NCI-H510A treated with DMSO at 0.1 percent for 48 hours (cell line): ENCODE data around the gene NTNG2.
A peak's percentile ranks its signal among the peaks of the same experiment; 100 is the strongest.

ENCODE experiments used
- DNase-seq: peaks from one replicate; lab custom pipeline; 2025; lab: John Stamatoyannopoulos, UW

Gene NTNG2

DNA sequence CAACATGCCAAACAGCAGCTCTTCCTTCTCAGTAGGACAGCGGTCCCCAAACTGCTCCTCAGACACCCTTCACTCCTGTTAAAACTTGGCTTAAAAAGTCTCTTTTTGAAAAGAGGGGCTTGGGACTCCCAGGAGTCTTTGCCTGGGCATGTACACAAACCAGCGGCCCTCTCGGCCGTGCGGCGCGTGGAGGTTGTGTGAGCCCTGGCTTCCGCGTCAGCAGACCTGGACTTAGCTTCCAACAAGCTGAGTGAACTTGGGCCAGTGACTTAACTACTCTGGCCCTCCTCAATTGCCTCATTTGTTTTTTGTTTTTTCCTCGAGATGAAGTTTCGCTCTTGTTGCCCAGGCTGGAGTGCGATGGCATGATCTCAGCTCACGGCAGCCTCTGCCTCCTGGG lies 15.3 kb upstream of the NTNG2 start:
- no peak for DNase-seq

DNA sequence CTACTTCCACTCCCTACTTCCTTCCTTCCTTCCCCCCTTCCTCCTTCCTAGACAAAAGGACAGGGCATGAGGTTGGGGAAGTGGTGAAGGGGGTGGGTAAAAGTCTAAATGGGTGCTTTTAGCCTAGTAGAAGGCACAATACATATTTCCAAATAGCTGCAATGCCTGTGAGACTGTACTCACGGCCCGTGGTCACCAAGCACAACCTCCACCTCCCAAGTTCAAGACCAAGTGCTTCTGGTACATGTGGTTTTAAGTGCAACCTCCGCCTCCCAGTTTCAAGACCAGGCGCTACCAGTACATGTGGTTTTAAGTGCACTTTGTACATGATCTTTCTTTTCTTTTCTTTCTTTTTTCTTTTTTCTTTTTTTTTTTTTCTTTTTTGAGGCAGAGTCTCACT lies 14.5 kb upstream of the NTNG2 start:
- no peak for DNase-seq

DNA sequence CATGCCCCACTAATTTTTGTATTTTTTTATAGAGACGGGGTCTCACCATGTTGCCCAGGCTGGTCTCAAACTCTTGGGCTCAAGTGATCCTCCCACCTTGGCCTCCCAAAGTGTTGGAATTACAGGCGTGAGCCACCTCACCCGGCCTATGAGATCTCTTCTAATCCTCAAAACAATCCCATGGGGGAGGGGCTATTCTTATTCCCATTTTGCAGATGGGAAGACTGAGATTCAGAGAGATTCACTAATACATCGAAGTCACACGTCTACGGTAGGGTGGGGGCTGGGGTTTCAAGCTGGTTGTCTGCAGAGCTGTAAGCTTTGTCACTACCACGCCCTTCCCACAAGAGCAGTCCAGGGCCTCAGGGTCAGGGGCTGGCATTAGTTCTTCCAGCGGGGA lies 14.0 kb upstream of the NTNG2 start:
- DNase-seq: no peak

DNA sequence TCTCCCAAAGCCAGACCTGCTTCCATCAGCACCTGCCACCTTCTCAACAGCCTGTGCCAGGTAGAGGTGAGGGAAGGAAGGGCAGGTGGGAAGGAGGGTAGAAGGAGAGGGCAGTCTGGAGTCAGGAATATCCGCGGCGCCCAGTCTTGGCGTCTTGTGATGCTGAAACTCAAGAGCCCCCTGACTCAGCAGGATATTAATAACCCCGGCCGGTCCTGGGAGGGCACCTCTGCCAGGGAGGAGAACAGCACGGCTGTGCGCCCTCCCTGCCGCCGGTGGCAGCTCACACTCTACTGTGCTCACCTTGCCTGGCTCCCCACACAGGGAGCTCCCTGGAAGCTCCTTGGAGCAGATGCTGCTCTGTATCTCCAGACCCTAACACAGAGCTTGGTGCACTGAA lies 11.6 kb upstream of the NTNG2 start:
- no peak for DNase-seq

DNA sequence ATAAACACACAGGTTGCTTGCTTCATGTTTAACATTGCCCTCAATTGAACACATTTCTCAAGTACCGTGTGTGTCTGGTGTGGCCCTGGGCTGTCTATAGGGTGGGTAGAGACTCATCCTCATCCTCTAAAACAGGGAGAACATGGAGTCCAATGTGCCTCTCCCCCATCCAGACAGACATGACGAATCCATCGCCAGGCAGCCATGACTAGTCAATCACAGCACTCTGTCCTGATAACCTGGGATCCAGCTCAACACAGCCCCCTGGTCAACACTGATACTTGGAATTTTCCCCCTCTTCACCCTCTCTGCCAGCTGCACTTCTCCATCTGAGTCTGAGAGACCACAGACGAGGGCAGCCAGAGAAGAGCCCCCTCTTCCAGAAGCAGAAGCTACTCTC lies 10.7 kb upstream of the NTNG2 start:
- DNase-seq: no peak

DNA sequence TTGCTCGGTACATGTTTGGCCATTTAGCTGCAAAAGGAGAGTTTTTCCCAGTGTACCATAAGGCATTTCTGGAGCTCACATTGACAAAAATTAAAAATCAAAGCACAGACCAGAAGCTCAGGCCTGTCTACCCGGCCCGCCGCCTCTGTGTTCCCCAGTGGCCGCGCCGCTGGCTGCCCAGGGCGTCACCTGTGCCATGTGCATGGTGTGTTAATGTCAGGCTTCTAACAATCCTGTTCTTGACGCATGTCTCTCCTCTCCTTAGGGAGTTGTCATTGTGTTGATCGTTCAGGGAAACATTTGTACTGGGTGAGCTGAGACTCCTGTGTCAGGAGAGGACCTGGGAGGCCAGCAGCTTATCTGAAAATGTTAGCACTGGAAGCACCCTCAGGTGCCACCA lies 9.6 kb upstream of the NTNG2 start:
- DNase-seq: no peak

DNA sequence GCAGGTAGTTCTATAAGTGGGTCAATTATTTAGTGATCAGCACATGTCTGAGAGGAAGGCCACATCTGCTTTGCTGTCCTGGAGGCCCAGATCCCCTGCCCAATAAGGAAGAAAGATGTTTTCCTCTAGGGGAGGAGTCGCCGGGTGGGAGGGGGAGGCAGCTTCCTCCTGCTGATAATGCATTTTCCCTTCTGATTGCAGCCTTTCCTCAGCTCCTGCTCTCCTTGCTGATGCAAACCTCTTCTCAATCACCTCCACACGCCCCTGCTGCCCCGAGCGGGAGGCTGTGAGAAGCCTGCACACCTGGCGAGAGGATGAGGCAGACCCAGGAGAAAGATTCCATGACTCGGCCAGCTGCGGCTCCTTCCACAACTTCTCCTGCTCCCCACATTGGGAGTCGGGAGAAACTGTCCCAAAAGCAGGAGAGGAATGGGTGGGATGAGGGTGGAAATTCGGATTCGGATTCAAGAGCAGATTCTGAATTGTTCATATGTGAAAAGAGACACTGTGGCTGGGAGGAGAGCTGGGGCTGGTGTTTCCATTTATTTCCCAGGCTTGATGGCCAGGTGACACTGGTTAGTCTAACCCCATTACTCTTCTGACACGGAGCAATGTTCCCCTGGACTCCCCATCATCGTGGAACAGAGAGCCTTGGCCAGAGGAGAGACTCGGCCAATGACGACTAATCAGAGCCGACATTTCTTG lies 6.8 kb upstream of the NTNG2 start:
- no peak for DNase-seq

DNA sequence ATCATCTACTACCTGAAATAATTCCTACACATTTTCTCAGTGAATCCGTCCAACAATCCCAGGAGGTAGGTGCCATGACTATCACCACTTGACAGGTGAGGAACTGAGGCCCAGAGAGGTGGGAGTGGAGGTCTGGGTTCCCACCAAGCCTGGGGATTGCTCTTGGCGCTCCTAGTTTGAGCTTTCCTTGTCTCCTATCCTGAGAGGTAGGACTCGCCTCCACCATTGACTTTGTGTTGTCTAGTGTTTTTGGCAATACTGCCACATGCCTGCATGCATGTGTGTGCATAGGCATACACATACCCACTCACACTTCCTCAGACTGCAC lies 6.3 kb upstream of the NTNG2 start:
- no peak for DNase-seq

DNA sequence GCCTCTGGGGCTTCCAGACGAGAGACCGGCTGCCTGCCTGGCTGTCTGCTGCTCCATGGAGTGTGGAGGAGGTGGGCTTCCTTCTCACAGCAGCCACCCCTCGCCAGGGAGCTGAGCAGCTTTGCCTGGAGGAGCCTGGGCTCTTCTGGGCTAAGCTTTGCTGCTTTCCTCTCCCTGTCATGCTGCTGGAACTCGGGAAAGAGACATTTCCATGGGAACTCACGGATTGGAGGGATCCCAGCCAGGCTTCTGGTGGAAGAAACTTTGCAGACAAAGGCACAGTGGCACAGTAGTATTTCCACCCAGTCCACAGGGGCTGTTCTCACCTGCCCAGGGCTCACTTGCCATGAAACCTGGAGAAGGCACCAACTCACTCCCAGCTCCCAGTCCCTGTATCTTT lies 5.6 kb upstream of the NTNG2 start:
- DNase-seq: no peak

DNA sequence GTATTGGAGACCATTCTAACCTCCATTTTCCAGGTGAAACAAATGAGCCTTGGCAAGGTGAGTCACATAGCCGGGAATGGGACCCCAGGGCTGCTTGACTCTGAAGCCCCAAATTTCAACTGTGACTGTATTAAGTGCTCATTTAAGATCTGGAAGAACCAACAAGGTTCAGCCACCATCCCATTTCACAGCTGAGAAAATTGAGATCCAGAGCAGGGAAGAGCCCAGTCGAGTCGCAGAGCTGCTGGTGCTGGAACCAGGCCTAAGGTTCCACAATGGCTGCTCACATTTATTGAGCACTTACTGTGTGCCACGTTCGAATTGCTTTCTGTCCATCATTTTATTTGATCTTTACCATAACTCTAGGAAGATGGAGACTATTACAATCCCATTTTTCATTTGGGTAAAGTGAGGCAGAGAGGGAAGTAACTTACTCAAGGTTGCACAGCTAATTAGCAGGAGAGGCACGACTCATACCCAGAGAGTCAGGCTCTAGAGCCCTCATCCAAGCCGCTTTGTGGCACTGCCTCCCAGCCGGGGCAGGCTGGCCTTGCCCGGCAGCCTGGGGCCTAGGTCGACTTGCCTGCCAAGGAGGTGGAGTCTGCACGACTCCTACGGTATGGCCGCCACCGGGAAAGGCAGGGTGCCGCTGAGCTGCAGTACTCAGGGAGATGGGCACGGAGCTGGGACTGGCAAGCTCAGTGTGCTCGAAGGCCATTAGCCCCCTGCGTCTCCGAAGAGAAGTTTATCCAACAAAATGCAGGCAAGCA lies 4.3 kb upstream of the NTNG2 start:
- no peak for DNase-seq

DNA sequence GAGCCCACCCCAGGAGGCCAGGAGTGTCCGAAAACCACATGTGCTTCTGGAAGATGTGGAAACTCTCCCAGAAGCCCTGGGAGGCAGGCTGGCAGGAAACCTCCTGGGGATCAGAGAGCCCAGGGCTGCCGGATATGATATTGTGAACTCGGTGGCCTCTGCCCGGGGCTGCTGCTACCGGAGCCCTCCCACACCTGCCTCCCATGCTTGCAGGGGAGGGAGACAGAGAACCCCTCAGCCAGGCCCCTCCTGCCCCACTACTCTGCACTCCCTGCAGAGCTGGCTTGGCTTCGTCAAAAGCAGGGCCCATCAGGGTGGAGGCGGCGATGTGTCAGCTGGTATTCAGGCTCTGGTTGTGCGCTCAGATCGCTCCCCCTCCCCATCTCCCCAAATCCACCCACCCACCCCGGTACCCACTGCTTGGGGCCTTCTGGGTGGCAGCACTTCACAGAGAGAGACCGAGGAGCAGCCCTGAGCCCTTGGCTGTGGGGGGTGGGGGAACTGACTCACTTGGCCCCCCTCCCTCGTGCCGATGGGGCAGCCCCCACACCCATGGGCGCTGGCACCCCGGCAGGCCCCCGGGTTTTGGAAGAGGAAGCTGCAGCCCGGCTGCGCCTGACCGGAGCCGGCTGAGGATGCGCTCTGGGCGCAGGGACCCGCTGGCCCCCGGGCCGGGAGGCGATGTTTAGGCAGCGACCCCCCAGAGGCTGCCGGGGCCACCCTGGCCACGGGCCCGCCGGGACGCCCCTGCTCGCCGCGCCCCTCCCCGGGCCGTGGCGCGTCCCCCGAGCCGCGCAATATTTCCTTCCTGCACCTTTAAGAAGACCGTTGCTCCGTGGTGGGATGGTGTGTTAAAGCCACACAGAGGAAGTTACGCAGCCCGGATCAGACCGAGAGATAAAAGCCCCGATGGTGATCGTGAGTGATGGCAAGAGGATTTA lies 786 bp upstream of the NTNG2 start:
- DNase-seq: peak; percentile 57

DNA sequence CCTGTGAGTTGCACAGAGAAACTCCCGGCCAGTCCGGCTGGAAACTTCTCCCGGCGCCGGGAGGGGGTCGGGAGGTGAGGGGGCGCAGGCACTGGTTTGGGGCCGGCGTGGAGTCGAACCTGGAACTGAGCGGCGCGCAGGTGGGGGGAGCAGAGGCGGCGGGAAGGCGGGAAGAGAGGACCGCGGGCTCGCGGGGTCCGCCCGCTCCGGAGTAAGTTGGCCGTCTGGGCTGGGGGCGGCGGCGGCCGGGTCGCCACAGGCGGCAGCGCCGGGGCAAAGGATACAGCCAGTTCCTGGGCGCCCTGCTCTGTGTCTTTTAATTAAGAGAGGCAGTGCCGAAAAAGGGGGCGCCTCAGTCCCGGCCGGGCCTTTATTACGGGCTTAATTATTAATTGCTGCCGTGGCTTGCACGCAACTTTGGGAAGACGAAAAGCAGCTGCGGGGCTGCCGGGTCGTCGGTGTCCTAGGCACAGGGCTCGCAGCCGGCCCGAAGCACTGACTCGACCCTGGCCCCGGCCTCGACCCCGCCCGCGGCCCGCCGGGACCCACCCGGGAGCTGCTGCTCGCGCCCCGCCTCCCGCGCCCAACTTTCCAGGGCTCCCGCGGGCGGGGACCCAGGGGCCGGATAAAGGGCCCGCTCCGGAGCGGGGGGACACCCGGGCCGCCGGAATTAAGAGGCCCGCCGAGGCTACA lies 1.1 kb downstream of the NTNG2 start:
- no peak for DNase-seq

DNA sequence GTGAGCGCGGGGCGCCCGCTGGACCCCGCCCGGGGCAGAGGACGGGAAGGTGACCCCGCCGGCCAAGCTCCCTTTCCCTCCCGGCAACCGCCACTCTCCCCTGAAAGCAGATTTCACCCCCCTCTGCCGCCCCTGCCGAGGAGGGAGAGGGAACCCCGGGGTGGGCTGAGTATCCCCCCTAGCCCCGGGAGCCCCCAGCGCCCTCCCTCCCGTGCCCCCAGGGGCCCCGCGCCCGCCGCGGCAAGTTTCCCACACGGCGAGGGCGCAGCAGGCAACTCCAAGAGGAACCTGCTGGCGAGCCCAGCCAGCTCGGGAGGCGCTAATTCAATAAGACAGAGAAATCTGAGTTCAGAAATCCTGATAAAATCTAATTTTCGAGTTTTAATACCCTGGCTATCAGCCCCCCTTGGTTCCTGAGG lies 1.6 kb downstream of the NTNG2 start:
- DNase-seq: no peak

DNA sequence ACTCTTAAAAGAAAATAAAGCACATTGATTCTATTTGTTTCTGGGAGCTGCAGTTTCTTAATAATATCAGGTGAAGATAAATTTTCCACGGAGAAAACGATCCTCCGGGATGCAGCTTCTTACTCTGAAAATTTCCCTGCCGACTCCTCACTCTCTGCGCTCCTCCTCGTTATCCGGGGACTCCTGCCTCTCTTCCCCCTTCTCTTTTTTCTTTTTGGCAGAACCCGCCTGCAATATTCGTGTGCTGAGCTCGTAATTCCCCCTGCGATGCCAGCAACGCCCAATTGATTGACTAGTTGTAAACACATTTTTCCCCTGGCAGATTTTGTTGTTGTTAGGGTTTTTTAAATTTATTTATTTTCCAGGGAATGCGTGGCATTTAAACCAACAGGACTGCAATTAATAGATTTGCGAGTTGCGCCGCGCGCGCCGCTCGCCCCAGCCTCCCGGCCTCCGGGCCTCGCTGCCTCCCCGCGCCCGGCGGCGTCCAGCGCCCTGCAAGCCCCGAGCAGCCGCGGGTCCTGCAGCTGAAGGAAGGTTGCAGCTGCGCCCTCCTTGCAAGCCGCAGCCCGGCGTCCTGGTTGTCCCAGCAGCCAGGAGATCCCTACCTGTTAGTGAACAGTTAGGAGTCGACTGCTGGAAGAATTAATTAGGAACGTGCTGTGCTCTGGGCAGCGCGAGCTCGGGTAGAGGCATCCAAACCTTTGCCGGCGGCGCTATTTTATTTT lies 2.2 kb downstream of the NTNG2 start:
- no peak for DNase-seq

DNA sequence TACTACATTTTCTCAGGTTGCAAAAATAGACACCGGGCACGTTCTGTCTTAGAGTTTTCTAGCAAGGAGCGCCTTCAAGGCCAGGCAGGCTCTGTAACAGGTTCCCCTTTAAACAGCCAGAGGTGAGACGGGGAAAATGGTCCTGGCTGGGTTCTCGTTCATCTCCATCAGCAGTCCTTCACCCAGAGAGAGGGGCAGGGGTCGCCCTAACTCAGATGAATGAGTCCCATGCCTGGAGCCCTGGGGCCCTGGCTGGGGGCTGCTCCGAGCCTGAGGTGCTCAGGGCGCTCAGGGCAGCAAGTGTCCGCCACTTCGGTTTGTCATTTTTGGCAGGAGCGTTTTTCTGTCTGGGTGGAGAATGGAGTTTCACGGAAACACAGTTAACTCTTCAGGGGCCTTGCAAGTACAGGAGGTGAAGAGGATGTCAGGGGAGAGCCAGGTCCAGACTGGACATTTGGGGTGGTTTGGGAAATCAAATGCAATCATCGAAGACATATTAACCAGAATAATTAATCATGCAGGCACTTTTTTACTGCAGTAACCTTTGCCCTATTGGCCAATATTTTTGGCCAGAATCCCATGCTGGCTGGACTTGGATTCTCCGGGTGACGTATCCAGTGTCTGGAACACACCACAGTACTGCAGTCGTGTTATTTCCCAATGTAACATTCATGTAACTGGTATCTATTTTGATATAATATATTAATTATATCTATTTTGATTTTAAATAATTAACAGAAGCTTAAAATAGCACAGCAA lies 2.9 kb downstream of the NTNG2 start:
- DNase-seq: no peak

DNA sequence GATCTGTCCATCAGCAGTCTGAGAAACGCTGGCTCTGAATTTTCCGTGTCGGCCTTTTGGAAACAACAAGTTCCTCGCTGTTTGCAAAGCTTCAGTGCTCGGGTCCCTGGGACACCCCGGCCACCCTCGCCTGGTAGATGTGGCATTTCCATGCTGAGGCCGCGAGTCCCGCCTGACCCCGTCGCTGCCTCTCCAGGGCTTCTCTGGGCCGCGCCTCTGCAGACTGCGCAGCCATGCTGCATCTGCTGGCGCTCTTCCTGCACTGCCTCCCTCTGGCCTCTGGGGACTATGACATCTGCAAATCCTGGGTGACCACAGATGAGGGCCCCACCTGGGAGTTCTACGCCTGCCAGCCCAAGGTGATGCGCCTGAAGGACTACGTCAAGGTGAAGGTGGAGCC lies 4.7 kb downstream of the NTNG2 start:
- no peak for DNase-seq

DNA sequence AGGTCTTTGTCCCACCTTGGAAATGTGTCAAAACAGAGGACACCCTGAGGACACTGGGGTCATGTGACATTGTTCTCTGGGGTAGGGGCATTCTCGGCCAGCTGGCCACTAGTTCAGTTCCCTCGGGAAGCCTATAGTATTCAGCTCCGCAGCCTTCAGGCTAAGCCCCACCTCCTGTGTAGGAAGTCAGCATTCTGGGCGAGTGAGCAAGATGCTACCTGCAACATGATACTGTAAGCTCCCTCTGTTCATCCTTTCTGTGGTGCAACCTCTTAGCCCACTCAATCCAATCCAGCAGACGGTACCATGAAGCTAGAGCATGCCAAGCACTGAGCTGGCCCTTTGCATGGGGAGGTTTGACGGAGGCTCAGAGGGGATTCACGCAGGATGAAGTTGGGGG lies 5.3 kb downstream of the NTNG2 start:
- peak; percentile 60 for DNase-seq

DNA sequence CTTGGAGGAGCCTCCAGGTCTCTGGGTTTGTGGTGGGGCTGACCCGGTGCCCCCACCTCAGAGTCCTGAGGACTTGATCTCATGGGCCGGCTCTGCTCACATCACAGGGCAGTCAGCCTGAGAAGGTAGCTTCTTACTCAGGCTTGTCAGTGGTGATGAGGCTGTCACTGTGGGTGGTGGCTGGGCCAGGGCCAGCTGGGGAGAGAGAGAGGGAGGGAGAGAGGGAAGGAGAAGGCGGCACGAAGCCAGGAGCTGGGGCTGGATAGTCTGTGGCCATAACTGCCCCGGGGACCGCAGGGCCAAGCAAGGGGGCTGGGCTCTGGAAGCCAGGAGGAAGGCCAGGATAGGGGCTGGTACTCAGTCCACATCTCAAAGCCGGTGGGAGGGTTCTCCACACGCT lies 6.5 kb downstream of the NTNG2 start:
- DNase-seq: no peak

DNA sequence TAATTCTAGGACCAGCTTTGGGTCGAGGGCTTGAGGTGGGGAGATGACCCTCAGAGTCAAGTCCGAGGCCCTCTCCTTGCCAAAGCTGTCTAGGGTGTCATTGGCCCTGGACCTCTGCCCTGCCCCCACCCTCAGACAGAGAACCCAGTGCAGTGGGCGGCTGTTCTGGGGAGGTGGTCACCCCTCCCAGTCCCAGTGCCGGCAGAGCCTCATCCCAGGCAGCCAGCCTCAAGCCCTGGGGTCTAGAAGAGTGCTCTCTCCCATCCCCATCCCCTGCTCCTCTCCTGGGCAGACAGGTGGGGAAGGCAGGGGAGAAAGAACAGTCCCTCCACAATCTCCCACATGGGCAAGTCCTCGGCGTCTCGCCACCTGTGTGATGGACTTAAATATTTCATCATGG lies 7.0 kb downstream of the NTNG2 start:
- no peak for DNase-seq

DNA sequence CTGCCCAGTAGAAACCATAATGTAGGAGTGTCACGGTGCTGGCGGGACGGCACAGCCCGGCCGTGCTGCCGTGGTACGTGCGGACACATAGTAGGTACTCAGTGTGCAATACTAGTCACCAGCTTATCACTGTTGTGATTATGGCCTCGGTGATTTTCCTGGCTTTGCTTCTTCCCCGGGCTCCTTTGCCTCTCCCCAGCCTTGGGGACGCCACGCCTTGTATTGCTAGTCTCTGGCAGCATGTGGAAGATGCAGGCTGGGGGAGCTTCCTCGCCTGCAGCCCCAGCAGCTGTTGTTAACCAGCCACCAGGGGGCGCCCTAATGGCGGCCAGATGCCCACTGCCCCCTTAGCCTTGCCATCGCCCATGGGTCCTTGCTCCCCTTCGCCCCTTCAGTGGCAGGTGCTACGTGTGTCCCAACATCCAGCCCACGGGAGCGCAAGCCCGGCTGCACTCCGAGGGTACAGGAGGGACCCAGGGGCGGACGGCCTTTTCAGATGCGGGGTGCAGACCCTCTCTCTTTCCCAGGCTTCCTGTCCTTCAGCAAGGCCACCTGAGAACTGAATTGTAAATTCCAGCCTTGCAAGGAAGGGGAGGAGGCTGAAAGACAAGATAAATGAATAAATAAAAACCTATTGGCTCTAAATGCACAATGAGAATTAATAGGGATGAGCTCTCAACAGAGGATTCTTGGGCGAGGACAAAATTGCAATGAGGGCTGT lies 8.0 kb downstream of the NTNG2 start:
- DNase-seq: peak; percentile 61
